HepG2 (cell line): ENCODE results near the gene MRPS31.

Experiments
- ADNP ChIP-seq: sonication (generic); formaldehyde crosslinking; IDR thresholded peaks from 2 replicates; pipeline ENCODE4 v1.4.0; 2020; ENCODE audit warnings: missing genetic modification reagents
- CC2D1A ChIP-seq: sonication (generic); formaldehyde crosslinking; IDR thresholded peaks from 2 replicates; pipeline ENCODE4 v1.8.1; 2023; ENCODE audit warnings: mild to moderate bottlenecking, missing genetic modification reagents
- CEBPB ChIP-seq: IDR thresholded peaks from 2 replicates; pipeline ENCODE4 v1.6.1; 2011; ENCODE audit warnings: low read depth, low read length, improper control_type of control experiment, borderline replicate concordance
- CTCF ChIP-seq: sonication (generic); formaldehyde crosslinking; IDR thresholded peaks from 2 replicates; pipeline ENCODE4 v1.5.0; 2020; ENCODE audit warnings: mild to moderate bottlenecking, missing genetic modification reagents, moderate library complexity
- EZH2 ChIP-seq: conservative IDR thresholded peaks from 2 replicates; pipeline ENCODE4 v1.6.1; 2012; ENCODE audit warnings: mild to moderate bottlenecking, low read depth, low read length, moderate library complexity
- HOXA7 ChIP-seq: sonication (generic); formaldehyde crosslinking; IDR thresholded peaks from 2 replicates; pipeline ENCODE4 v1.8.1; 2022; ENCODE audit warnings: mild to moderate bottlenecking, missing genetic modification reagents, moderate library complexity
- MXI1 ChIP-seq: IDR thresholded peaks from 3 replicates; pipeline ENCODE4 v1.6.1; 2012; ENCODE audit warnings: low read depth, low read length, inconsistent platforms, borderline replicate concordance
- NFATC3 ChIP-seq: sonication (generic); formaldehyde crosslinking; IDR thresholded peaks from 2 replicates; pipeline ENCODE4 v1.5.1; 2020; ENCODE audit warnings: mild to moderate bottlenecking, missing genetic modification reagents
- PCBP2 ChIP-seq: fragments of 200-400 bp; formaldehyde crosslinking; optimal IDR thresholded peaks from 2 replicates; pipeline ENCODE3; 2018; ENCODE audit warnings: low read length, low read depth; ENCODE audit not compliant: poor library complexity, severe bottlenecking
- SETDB1 ChIP-seq: sonication (generic); formaldehyde crosslinking; IDR thresholded peaks from 2 replicates; pipeline ENCODE4 v1.5.1; 2020; ENCODE audit warnings: missing genetic modification reagents, mild to moderate bottlenecking, borderline replicate concordance
- ZNF121 ChIP-seq: sonication (generic); formaldehyde crosslinking; IDR thresholded peaks from 2 replicates; pipeline ENCODE4 v1.5.0; 2020; ENCODE audit warnings: mild to moderate bottlenecking, missing genetic modification reagents
- ZNF615 ChIP-seq: sonication (generic); formaldehyde crosslinking; IDR thresholded peaks from 2 replicates; pipeline ENCODE4 v1.5.0; 2020; ENCODE audit warnings: mild to moderate bottlenecking, missing genetic modification reagents, borderline replicate concordance

- TF ChIP-seq ZNF615 (CRISPR knock-in tag) (no peak), CTCF (CRISPR knock-in tag) (no peak), EZH2 (no peak), PCBP2 (no peak), CC2D1A (CRISPR knock-in tag) (no peak), HOXA7 (no peak), NFATC3 (no peak), SETDB1 (CRISPR knock-in tag) (no peak), ADNP (no peak), MXI1 (no peak), CEBPB (no peak), ZNF121 (CRISPR knock-in tag) (no peak)
These were observed 8.9 kb upstream of the MRPS31 start for GRCh38 chr13:40779796-40780285.
